ENCODE results near the gene SLC29A2.

The SLC29A2 gene

GRCh38 chr11:66326261-66327111 is 45.1 kb downstream of the SLC29A2 start:
- Histone ChIP-seq H3K36me3 (ENCODE audit: low read depth) (no peaks in the 10 kb centered on the region), H3K27ac (ENCODE audit: poor library complexity, severe bottlenecking) (peak overlapping the region; percentile 92), H3K4me1 (ENCODE audit: insufficient read depth, poor library complexity, severe bottlenecking) (peaks cover 29% of the 10 kb centered on the region), H3K27me3 (ENCODE audit: insufficient read depth, poor library complexity, severe bottlenecking) (no peaks in the 10 kb centered on the region), H3K4me3 (ENCODE audit: severe bottlenecking) (no peak overlapping the region), H3K9me3 (ENCODE audit: severe bottlenecking) (no peaks in the 10 kb centered on the region)
- DNase-seq (ENCODE audit: low spot score) (no peak), ATAC-seq (ENCODE audit: low read depth) (peak; percentile 33)
- TF ChIP-seq CTCF (IDR thresholded peaks at IDR 0.05; ENCODE audit: poor library complexity, severe bottlenecking) = no peak

GRCh38 chr11:66325263-66325671 is 46.3 kb downstream of the SLC29A2 start:
- peak overlapping the region; percentile 92 for H3K27ac ChIP-seq (ENCODE audit: poor library complexity, severe bottlenecking)

GRCh38 chr11:66324664-66325063 is 46.9 kb downstream of the SLC29A2 start:
- H3K4me3 ChIP-seq (ENCODE audit: severe bottlenecking) = no peak overlapping the region
- H3K36me3 ChIP-seq (ENCODE audit: low read depth) = no peaks in the 10 kb centered on the region
- H3K27ac ChIP-seq (ENCODE audit: poor library complexity, severe bottlenecking) = peak overlapping the region; percentile 92
- no peak for DNase-seq (ENCODE audit: low spot score)
- ATAC-seq (ENCODE audit: low read depth) = no peak
- no peaks in the 10 kb centered on the region for H3K27me3 ChIP-seq (ENCODE audit: insufficient read depth, poor library complexity, severe bottlenecking)
- TF ChIP-seq CTCF (IDR thresholded peaks at IDR 0.05; ENCODE audit: poor library complexity, severe bottlenecking) = no peak
- H3K4me1 ChIP-seq (ENCODE audit: insufficient read depth, poor library complexity, severe bottlenecking) = peaks cover 29% of the 10 kb centered on the region
- peaks cover 3% of the 10 kb centered on the region for H3K9me3 ChIP-seq (ENCODE audit: severe bottlenecking)

More at GRCh38 chr11:66325263-66325671, 46.3 kb downstream of the SLC29A2 start:
- Histone ChIP-seq H3K36me3 (ENCODE audit: low read depth) (no peaks in the 10 kb centered on the region), H3K4me3 (ENCODE audit: severe bottlenecking) (no peak overlapping the region), H3K27me3 (ENCODE audit: insufficient read depth, poor library complexity, severe bottlenecking) (no peaks in the 10 kb centered on the region), H3K9me3 (ENCODE audit: severe bottlenecking) (no peaks in the 10 kb centered on the region), H3K4me1 (ENCODE audit: insufficient read depth, poor library complexity, severe bottlenecking) (peaks cover 29% of the 10 kb centered on the region)
- TF ChIP-seq CTCF (IDR thresholded peaks at IDR 0.05; ENCODE audit: poor library complexity, severe bottlenecking) = no peak
- no peak for ATAC-seq (ENCODE audit: low read depth)
- DNase-seq (ENCODE audit: low spot score) = no peak

GRCh38 chr11:66323684-66324083 is 47.9 kb downstream of the SLC29A2 start:
- no peak overlapping the region for H3K27ac ChIP-seq (ENCODE audit: poor library complexity, severe bottlenecking)
- H3K4me1 ChIP-seq (ENCODE audit: insufficient read depth, poor library complexity, severe bottlenecking) = peaks cover 29% of the 10 kb centered on the region
- peaks cover 3% of the 10 kb centered on the region for H3K9me3 ChIP-seq (ENCODE audit: severe bottlenecking)
- no peaks in the 10 kb centered on the region for H3K36me3 ChIP-seq (ENCODE audit: low read depth)
- no peak overlapping the region for H3K4me3 ChIP-seq (ENCODE audit: severe bottlenecking)
- no peaks in the 10 kb centered on the region for H3K27me3 ChIP-seq (ENCODE audit: insufficient read depth, poor library complexity, severe bottlenecking)
- DNase-seq (ENCODE audit: low spot score) = no peak
- no peak for ATAC-seq (ENCODE audit: low read depth)
- no peak for TF ChIP-seq CTCF (IDR thresholded peaks at IDR 0.05; ENCODE audit: poor library complexity, severe bottlenecking)

Data from RWPE2 (cell line).